ACC112 (cell line): ENCODE measurements around the gene BRF1.
A peak's percentile ranks its signal among the peaks of the same experiment; 100 is the strongest.

Experiments used
- H2AFZ ChIP-seq: fragments of 200-600 bp; sonication (generic); one replicate; pipeline ENCODE4 v1.6.0; 2017; ENCODE audit warnings: antibody characterized with exemption, low read length; ENCODE audit not compliant: unreplicated experiment
- H3K27ac ChIP-seq: fragments of 200-600 bp; sonication (generic); 2 replicates; pipeline ENCODE4 v1.5.1; 2014; ENCODE audit warnings: low read depth, mild to moderate bottlenecking, antibody characterized with exemption, low read length, moderate library complexity
- H3K27me3 ChIP-seq: fragments of 200-600 bp; sonication (generic); 2 replicates; pipeline ENCODE4 v1.6.1; 2014; ENCODE audit warnings: mild to moderate bottlenecking, antibody characterized with exemption, low read length, moderate library complexity, mixed read lengths; ENCODE audit not compliant: insufficient read depth
- H3K36me3 ChIP-seq: fragments of 200-600 bp; sonication (generic); 2 replicates; pipeline ENCODE4 v1.6.1; 2016; ENCODE audit warnings: mild to moderate bottlenecking, antibody characterized with exemption, low read length, moderate library complexity, mixed read lengths; ENCODE audit not compliant: insufficient read depth
- H3K4me1 ChIP-seq: fragments of 200-600 bp; sonication (generic); one replicate; pipeline ENCODE4 v1.6.1; 2016; ENCODE audit warnings: low read length, mixed read lengths; ENCODE audit not compliant: insufficient read depth, unreplicated experiment, control insufficient read depth
- H3K4me3 ChIP-seq: fragments of 200-600 bp; sonication (generic); 2 replicates; pipeline ENCODE4 v1.5.1; 2014; ENCODE audit warnings: mild to moderate bottlenecking, low read depth, low read length
- H3K79me2 ChIP-seq: fragments of 200-600 bp; sonication (generic); one replicate; pipeline ENCODE4 v1.6.0; 2016; ENCODE audit warnings: low read length; ENCODE audit not compliant: control insufficient read depth, unreplicated experiment, insufficient read depth

BRF1 gene

DNA sequence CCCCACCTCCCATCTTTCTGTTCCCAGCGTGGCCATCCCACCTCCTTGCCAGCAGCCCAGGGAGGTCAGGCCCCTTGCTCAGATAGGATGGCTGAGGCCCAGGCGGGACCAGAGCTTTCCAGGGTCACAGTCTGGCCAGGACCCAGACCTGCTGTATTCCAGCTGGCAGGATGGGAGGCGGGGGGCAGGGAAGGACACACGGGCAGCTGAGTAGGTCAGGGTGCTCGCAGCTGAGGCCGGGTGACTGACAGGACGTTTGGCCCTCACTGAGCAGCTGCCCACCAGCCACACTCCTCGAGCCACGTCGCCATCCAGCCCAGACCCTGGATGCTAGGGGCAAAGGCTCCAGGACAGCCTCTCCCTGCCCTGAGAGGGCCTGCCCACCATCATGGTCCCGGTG is 123.7 kb downstream of the BRF1 start:
- no peaks in the 10 kb centered on the region for H3K27me3 ChIP-seq
- no peaks in the 10 kb centered on the region for H3K36me3 ChIP-seq
- H2AFZ ChIP-seq: no peak overlapping the region
- no peaks in the 10 kb centered on the region for H3K79me2 ChIP-seq
- H3K27ac ChIP-seq: no peak overlapping the region
- no peaks in the 10 kb centered on the region for H3K4me1 ChIP-seq
- H3K4me3 ChIP-seq: no peak overlapping the region

DNA sequence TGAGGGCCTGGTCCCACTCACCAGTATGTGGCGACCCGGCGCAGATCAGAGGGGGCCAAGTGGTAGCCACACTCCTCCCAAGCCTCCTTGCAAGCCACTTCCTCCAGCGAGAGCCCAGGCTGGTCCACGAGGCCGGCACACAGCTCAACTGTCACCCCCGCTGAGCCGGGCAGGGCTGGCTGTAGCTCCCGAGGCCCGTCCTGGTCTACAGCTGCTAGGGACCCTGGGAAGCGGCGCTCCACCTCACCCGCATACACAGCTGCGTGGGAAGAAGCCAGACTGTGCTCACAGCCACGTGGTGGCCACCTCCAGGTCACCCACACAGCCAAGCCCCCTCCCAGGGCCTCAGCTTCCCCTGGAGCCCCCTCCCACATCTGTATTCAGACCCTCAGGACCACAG is 124.3 kb downstream of the BRF1 start:
- Histone ChIP-seq H3K27me3 (no peaks in the 10 kb centered on the region), H3K36me3 (no peaks in the 10 kb centered on the region), H3K4me3 (no peak overlapping the region), H3K79me2 (no peaks in the 10 kb centered on the region), H3K4me1 (no peaks in the 10 kb centered on the region), H2AFZ (no peak overlapping the region), H3K27ac (no peak overlapping the region)

DNA sequence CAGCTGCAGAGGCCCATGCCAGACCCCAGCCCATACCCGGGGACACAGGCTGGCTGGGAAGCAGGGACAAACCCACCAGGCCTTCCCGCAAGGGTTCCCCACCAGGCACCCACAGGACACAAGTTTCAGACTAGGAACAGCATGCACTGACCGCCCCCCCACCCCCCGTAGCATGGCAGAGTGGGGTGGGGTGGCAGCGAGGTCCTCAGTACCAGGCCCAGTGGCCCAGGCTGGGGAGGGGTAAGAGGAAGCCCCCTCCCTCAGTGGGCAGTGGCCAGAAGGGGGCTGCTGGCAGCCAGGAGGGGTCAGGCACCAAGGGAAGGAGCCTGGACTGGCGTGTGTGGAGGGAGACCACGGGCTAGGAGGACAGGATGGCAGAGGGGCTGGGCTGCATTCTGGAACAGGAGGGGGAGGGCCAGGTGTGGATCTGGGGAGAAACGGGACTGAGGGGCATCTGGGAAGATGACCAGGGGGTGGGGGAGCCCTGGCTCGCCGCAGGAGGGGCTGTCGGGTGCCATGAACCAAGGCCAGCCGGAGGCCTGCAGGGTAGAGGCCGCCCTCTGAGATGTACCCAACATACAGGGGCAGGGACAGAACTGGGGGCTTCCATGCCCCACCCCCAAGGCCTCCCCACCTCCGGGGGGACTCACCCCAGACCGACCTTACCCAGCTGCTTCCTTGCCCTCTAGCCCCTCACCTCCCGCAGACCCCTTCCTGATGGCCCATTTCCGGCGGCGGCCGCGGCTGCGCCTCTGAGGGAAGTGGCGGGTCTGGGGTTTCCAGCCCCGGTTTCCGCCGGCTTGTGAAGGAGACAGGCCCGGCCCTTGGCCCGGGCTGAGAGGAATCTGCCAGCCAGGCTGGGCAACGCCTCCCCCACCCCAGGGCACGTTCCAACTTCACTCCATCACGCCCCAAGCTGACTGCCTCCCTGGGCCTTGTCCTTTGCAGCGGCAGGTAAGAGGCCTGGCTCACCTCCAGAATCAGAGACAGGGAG is 126.6 kb downstream of the BRF1 start:
- Histone ChIP-seq H3K27ac (no peak overlapping the region), H2AFZ (no peak overlapping the region)

DNA sequence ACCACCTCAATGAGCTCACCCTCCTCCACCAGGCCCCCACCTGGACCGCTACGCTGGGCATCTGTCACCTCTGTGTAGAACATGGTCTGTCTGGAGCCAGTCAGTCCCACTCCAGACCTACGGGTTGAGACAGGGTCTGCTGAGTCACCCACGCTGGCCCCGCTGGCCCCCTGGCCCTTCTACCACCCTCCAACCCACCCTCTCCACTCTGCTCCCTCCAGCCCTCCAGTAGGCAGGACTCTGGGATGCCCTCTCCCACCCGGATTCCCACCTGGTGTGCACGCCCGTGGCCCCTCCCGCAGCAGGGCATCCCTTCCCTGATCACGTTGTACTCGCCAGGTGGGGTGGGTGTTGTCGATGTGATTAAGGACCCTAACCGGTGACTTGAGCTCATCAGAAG is 127.7 kb downstream of the BRF1 start:
- H3K27me3 ChIP-seq: peaks cover 17% of the 10 kb centered on the region
- no peak overlapping the region for H3K27ac ChIP-seq
- H3K36me3 ChIP-seq: no peaks in the 10 kb centered on the region
- H2AFZ ChIP-seq: no peak overlapping the region
- no peaks in the 10 kb centered on the region for H3K79me2 ChIP-seq
- peaks cover 2% of the 10 kb centered on the region for H3K4me1 ChIP-seq
- H3K4me3 ChIP-seq: no peak overlapping the region

More for the DNA sequence above, 126.6 kb downstream of the BRF1 start:
- H3K36me3 ChIP-seq: no peaks in the 10 kb centered on the region
- H3K4me1 ChIP-seq: peaks cover 2% of the 10 kb centered on the region
- peaks cover 13% of the 10 kb centered on the region for H3K27me3 ChIP-seq
- no peak overlapping the region for H3K4me3 ChIP-seq
- no peaks in the 10 kb centered on the region for H3K79me2 ChIP-seq

DNA sequence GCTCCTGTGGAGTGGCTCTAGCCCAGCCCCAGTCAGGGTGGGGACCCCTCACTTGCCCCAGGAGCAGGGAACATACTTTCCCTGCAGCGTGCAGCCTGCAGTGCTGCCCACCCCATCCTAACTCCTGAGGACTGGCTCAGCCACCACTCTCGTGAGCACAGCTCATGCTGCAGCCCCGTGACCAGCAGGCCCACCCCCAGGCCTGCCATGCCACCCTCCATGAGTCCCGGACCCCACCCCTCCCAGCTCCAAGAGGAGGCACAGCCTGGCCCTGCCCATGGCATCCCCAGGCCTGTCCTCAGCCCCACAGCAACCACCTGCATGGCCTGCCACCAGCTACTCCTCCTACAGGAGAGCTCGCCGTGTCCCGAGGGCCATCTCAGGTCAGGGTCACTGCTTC is 128.3 kb downstream of the BRF1 start:
- no peak overlapping the region for H3K27ac ChIP-seq
- H3K27me3 ChIP-seq: peaks cover 22% of the 10 kb centered on the region
- H3K36me3 ChIP-seq: no peaks in the 10 kb centered on the region
- no peak overlapping the region for H3K4me3 ChIP-seq
- no peak overlapping the region for H2AFZ ChIP-seq
- H3K4me1 ChIP-seq: peaks cover 2% of the 10 kb centered on the region
- no peaks in the 10 kb centered on the region for H3K79me2 ChIP-seq

DNA sequence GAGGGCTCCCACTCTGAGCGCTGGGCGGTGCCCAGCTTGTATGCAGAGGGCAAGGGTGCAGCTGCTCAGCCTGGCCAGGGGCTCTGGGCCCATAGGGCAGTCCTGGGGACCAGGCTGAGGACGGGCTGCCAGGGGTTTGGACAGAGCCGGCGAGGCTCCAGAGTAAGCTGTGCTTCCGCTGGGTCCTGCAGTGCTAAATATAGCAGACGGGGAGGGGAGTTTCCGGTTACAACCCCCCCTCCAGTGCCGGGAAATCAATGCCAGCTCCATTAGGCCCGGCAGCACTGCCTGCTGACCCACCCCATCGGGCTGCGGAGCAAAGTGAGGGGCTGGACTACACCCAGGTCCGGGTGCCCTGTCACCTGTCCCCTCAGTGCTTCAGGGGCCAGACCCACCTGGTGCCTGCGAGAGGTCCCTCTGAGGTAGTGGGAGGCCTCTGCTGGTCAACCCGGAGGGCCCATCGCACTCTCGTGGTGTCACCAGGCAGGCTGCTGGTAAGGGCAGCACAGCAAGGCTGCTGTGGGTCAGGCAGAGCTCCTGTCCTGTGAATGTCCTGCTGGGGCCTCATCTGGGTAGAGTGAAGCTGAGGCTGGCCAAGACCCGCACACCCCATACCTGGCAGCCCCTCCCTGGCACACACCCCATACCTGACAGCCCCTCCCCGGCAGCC is 129.7 kb downstream of the BRF1 start:
- Histone ChIP-seq H3K4me1 (peaks cover 2% of the 10 kb centered on the region), H3K27ac (no peak overlapping the region), H3K79me2 (no peaks in the 10 kb centered on the region)

DNA sequence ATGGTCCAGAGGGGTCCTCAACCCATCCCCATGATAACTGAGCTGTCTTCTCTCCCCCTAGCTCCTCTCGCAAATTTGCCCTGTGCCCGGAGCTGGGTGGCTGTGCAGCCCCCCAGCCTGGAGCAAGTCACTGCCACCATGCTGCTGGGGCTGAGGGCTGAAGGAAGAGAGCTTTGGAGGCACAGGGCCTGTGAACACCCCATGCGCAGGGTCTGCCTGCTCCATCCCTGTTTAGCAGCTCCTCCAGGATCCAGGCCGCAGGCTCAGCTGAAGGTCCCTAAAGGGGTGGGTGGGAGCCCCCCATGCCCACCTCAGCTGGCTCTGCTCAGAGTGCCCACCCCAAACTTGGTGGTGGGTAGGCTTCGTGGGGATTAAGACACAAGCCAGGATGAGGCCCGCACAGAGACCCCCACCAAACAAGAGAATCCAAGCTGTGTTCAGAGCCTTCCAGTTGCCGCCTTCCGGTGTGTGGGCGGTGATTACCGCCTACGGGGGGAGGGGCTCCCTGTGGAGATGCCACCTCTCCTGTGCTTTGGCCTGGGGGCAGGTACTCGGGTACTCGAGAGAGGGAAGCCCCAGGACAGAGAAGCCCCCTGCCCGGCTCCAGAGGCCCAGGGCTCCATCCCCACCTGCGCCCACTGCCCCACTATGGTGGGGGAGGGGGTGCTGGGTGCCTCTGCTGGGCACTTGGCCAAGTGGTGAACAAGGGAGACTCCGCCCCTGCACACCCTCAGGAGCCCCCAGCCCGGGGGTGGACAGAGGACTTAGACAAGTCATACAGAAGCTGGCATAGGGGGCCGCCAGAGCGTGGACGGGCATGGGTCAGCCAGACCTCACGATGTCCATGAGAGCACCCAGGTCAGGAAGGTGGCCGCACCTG is 130.8 kb downstream of the BRF1 start:
- H3K27me3 ChIP-seq: peaks cover 25% of the 10 kb centered on the region
- no peaks in the 10 kb centered on the region for H3K79me2 ChIP-seq
- H3K4me1 ChIP-seq: peaks cover 2% of the 10 kb centered on the region
- H3K4me3 ChIP-seq: no peak overlapping the region
- H3K27ac ChIP-seq: no peak overlapping the region
- no peaks in the 10 kb centered on the region for H3K36me3 ChIP-seq
- no peak overlapping the region for H2AFZ ChIP-seq

More for the DNA sequence above, 129.7 kb downstream of the BRF1 start:
- Histone ChIP-seq H3K4me3 (no peak overlapping the region), H3K27me3 (peaks cover 25% of the 10 kb centered on the region), H2AFZ (no peak overlapping the region), H3K36me3 (no peaks in the 10 kb centered on the region)

DNA sequence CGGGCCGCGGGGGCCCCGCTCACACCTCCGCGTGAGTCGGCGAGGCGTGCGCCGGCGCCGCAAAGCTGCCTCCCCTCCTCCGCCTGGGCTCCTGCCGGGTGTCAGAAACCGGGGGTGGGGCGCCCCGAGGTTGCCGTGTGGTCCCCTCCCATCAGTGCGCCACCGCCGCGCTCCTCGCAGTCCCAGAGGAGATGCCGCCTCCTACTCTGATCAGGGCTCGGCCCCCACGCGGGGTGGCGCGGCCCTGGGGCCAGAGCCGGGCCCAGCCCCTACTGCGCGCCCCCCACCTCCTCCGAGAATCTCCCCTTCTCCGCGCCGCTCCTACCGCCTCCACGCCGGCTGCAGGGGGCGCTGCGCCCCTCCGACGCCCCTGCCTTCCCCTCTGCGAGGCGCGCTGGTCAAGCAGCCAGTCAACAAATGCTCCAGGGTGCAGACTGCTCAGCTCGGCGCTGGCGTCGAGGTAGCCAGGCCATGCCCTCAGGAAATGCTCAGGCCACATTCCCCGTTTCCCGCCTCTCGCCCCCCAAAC is 131.8 kb downstream of the BRF1 start:
- H3K79me2 ChIP-seq: no peaks in the 10 kb centered on the region
- no peaks in the 10 kb centered on the region for H3K36me3 ChIP-seq
- peaks cover 25% of the 10 kb centered on the region for H3K27me3 ChIP-seq
- H3K4me3 ChIP-seq: peak overlapping the region; percentile 40; the same call in 1 of the 2 replicates
- peaks cover 2% of the 10 kb centered on the region for H3K4me1 ChIP-seq
- H2AFZ ChIP-seq: no peak overlapping the region
- no peak overlapping the region for H3K27ac ChIP-seq

DNA sequence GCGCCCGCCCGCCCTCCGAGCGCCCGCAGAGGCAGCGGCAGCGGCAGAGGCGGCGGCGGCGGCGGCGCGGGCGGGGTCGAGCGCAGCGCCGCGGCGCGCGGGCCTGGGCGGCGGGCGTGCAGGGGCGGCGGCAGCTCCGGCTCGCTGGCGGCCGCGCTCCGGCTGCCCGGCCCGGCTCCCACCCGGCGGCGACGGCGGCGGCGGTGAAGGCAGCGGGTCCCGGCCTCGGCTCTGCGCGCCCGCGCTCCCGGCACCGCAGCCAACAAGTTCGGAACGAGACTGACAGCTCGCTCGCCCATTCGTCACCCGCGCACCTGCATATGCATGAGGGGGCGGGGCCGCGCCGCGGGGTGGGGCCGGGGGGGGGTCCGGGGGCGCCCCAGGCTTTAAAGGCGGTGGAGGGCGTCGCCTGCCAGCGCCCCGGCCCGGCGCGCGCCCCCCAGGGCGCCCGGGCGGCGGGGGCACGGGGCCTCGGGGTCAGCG is 132.3 kb downstream of the BRF1 start, which contains the start of gene JAG2:
JAG2 (minus strand) TSS at position 281 of the 483 bp plus-strand sequence. CDS start 356 bp downstream, outside the sequence.
- H3K4me1 ChIP-seq: peaks cover 2% of the 10 kb centered on the region
- H2AFZ ChIP-seq: no peak within 1 kb of the TSS
- no peaks in the 10 kb centered on the region for H3K36me3 ChIP-seq
- no peak within 1 kb of the TSS for H3K27ac ChIP-seq
- H3K27me3 ChIP-seq: peaks cover 25% of the 10 kb centered on the region
- no peaks in the 10 kb centered on the region for H3K79me2 ChIP-seq
- peak within 1 kb of the TSS; percentile 68 for H3K4me3 ChIP-seq

DNA sequence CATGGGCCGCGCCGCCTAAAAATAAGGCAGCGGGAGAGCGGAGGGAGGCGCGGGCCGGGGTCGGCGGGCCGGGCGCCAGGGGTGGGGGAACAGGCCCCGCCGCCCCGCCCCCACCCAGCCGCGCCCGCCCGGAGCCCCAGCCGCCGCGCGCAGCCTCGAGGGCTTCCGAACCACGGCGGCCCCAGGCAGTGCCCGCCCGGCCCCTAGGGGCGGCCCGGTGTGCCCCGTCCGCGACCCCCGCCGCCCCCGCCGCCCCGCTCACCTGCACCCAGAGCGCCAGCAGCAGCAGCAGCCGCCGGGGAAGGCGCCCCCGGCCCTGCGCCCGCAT is 132.7 kb downstream of the BRF1 start:
- no peaks in the 10 kb centered on the region for H3K79me2 ChIP-seq
- no peaks in the 10 kb centered on the region for H3K36me3 ChIP-seq
- peaks cover 25% of the 10 kb centered on the region for H3K27me3 ChIP-seq
- peak overlapping the region; percentile 68 for H3K4me3 ChIP-seq
- H2AFZ ChIP-seq: no peak overlapping the region
- H3K27ac ChIP-seq: no peak overlapping the region
- peaks cover 2% of the 10 kb centered on the region for H3K4me1 ChIP-seq
